ENCODE measurements around the gene RPL32.

The RPL32 gene

GRCh38 chr3:12869035-12869621 is 27.8 kb upstream of the RPL32 start:
- no peak for TF ChIP-seq CTCF (IDR thresholded peaks at IDR 0.05; ENCODE audit: low read depth, low read length, missing control alignments)
- Histone ChIP-seq H3K27ac (no peak overlapping the region), H3K4me3 (ENCODE audit: low read depth, low read length) (peak overlapping the region; percentile 40), H3K27me3 (replicated peaks) (peaks cover 2% of the 10 kb centered on the region), H3K36me3 (replicated peaks) (no peaks in the 10 kb centered on the region)
- no peak for DNase-seq
- in situ Hi-C loops (cut with HindIII; ENCODE audit: low pct_ligation_motif_present, low sequenced_read_pairs) = no loop called here

DNA sequence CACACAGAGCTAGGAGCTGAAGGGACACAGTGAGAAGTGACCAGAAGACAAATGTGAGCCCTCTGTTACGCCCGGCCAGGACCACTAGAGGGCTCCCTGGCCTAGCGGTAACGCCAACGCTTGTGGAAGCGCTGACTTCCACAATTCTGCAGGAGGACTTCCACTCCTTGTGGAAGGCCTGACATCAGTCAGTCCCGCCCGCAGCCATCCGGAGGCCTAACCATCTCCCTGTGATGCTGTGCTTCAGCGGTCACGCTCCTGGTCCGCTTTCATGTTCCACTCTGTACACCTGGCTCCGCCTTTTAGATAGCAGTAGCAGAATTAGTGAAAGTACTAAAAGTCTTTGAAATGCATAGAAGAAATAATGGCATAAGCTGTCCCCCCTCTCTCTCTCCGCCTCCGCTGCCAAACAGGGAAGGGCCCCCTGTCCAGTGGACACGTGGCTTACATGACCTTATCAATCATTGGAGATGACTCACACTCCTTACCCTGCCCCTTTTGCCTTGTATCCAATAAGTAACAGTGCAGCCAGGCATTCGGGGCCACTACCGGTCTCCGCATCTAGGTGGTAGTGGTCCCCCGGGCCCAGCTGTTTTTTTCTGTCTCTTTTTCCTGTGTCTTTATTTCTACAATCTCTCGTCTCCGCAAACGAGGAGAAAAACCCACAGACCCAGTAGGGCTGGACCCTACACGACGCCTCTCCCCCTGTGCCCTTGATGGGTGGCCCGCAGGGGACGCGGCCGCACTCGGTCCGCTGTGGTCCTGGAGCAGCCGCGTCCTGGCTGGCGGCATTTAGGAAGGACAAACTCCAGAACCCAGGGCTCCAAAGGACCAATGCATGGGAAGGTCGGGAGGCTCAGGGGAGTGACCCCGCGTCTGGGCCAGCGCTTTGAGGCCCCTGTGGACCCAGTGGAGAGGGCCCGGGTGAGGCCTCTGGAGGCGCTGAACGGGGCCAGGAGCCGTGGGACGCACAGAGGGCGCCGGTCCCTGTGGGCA is 27.0 kb upstream of the RPL32 start:
- no peak overlapping the region for H3K27ac ChIP-seq
- peak; percentile 93 for TF ChIP-seq CTCF (IDR thresholded peaks at IDR 0.05; ENCODE audit: low read depth, low read length, missing control alignments)
- H3K4me3 ChIP-seq (ENCODE audit: low read depth, low read length) = peak overlapping the region; percentile 40
- H3K36me3 ChIP-seq (replicated peaks) = no peaks in the 10 kb centered on the region
- DNase-seq = peak; percentile 79
- in situ Hi-C loops (cut with HindIII; ENCODE audit: low pct_ligation_motif_present, low sequenced_read_pairs) = no loop called here
- H3K27me3 ChIP-seq (replicated peaks) = peaks cover 2% of the 10 kb centered on the region

DNA sequence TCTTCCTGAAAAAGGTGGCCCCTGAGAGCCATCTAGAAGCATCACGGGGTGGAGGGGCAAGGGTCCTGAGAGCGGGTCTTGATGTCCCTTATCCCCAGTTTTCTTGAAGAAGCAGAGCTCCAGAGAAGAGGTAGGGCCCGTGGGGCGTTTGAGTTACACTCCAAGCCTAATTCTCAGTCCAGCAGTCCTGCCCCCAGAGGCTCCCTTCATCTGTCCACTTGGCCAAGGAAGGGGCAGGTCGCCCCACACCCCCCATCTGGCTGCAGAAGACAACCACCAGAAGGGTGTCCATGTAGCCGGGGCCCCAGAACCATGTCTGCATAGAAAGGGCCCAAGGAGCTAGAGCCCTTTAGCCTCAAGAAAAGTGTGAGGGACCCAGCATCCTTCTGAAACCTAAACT is 25.5 kb upstream of the RPL32 start:
- no peaks in the 10 kb centered on the region for H3K36me3 ChIP-seq (replicated peaks)
- H3K4me3 ChIP-seq (ENCODE audit: low read depth, low read length) = no peak overlapping the region
- H3K27ac ChIP-seq = no peak overlapping the region
- in situ Hi-C loops (cut with HindIII; ENCODE audit: low pct_ligation_motif_present, low sequenced_read_pairs) = no loop called here
- DNase-seq = no peak
- peaks cover 2% of the 10 kb centered on the region for H3K27me3 ChIP-seq (replicated peaks)
- TF ChIP-seq CTCF (IDR thresholded peaks at IDR 0.05; ENCODE audit: low read depth, low read length, missing control alignments) = no peak

DNA sequence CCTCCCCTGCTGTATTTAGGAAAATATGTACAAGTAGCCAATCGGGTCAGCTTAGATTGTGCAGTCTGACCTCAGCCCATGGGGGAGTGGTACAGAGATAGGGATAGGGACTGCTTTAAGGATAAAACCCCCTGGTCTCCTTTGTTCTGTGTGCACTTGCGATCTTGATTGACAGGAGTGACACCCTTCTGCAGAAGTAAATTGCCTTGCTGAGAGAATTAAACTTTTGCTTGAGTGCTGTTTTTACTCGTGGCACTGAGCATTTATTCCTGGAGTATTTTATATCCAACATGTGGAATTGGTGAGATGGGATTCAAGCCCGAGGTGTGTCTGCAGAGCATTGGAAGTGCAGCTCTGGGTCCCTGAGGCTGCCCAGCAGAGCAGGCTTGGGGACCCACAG is 23.9 kb upstream of the RPL32 start:
- Histone ChIP-seq H3K36me3 (replicated peaks) (no peaks in the 10 kb centered on the region), H3K27ac (no peak overlapping the region), H3K27me3 (replicated peaks) (peaks cover 2% of the 10 kb centered on the region), H3K4me3 (ENCODE audit: low read depth, low read length) (no peak overlapping the region)
- no peak for TF ChIP-seq CTCF (IDR thresholded peaks at IDR 0.05; ENCODE audit: low read depth, low read length, missing control alignments)
- in situ Hi-C loops (cut with HindIII; ENCODE audit: low pct_ligation_motif_present, low sequenced_read_pairs) = no loop called here
- DNase-seq = no peak

GRCh38 chr3:12862387-12862786 is 21.0 kb upstream of the RPL32 start:
- no peak for DNase-seq
- no peak overlapping the region for H3K4me3 ChIP-seq (ENCODE audit: low read depth, low read length)
- H3K36me3 ChIP-seq (replicated peaks) = no peaks in the 10 kb centered on the region
- no peaks in the 10 kb centered on the region for H3K27me3 ChIP-seq (replicated peaks)
- no peak overlapping the region for H3K27ac ChIP-seq
- in situ Hi-C loops (cut with HindIII; ENCODE audit: low pct_ligation_motif_present, low sequenced_read_pairs) = no loop called here
- no peak for TF ChIP-seq CTCF (IDR thresholded peaks at IDR 0.05; ENCODE audit: low read depth, low read length, missing control alignments)
